SIG-M5 treated with dmso at 0.1 percent for 504 hours (cell line): ENCODE data around the gene MED14.

Source experiments
- DNase-seq: peaks from one replicate; lab custom pipeline; 2025; ENCODE audit not compliant: unreplicated experiment; lab: John Stamatoyannopoulos, UW

MED14 gene

GRCh38 chrX:40663880-40664630 is 71.3 kb downstream of the MED14 start:
- DNase-seq: no peak

GRCh38 chrX:40663078-40663740 is 72.1 kb downstream of the MED14 start:
- DNase-seq: no peak

GRCh38 chrX:40661489-40661888 is 73.9 kb downstream of the MED14 start:
- DNase-seq: no peak

GRCh38 chrX:40660381-40660780 is 75.0 kb downstream of the MED14 start:
- no peak for DNase-seq

GRCh38 chrX:40653535-40653934 is 81.8 kb downstream of the MED14 start:
- DNase-seq: no peak

- no peak for DNase-seq
Measured at GRCh38 chrX:40652664-40653063, 82.7 kb downstream of the MED14 start.

- DNase-seq: peak; percentile 38
Measured at GRCh38 chrX:40651620-40652223, 83.6 kb downstream of the MED14 start.

GRCh38 chrX:40647307-40648197 is 87.8 kb downstream of the MED14 start, which contains the start of gene CXorf38:
Gene CXorf38, minus strand, starts transcription at chrX:40647561. Its CDS starts 41 bp downstream, at chrX:40647520.
- DNase-seq: peak; percentile 82

GRCh38 chrX:40646489-40647306 is 88.6 kb downstream of the MED14 start:
- peak; percentile 7 for DNase-seq

- DNase-seq: peak; percentile 65
Measured at GRCh38 chrX:40644821-40645358, 90.5 kb downstream of the MED14 start.

GRCh38 chrX:40644176-40644575 is 91.2 kb downstream of the MED14 start:
- DNase-seq: peak; percentile 91

GRCh38 chrX:40637687-40638086 is 97.7 kb downstream of the MED14 start:
- no peak for DNase-seq

GRCh38 chrX:40632199-40632598 is 103.1 kb downstream of the MED14 start:
- no peak for DNase-seq

GRCh38 chrX:40628506-40628905 is 106.8 kb downstream of the MED14 start:
- DNase-seq: no peak

- DNase-seq: no peak
Measured at GRCh38 chrX:40625294-40625693, 110.0 kb downstream of the MED14 start.

GRCh38 chrX:40623665-40624064 is 111.7 kb downstream of the MED14 start:
- DNase-seq: no peak

GRCh38 chrX:40623139-40623536 is 112.2 kb downstream of the MED14 start, which contains the start of gene MPC1L:
Gene MPC1L, plus strand, starts transcription at chrX:40623428. Its CDS starts 138 bp downstream, at chrX:40623566.
- DNase-seq: no peak

GRCh38 chrX:40622479-40623138 is 112.7 kb downstream of the MED14 start:
- no peak for DNase-seq

- DNase-seq: no peak
Measured at GRCh38 chrX:40617566-40617965, 117.8 kb downstream of the MED14 start.
